H9 (cell line): Measurements from ENCODE around the gene TMEM176B. TPM values are rescaled to one million over a fixed set of nuclear protein-coding genes. Genes with fewer than 3 reads are reported as not detected.

Experiments used
- DNase-seq: peaks from one replicate; pipeline ENCODE4 v3.0.0-alpha.2; 2017
- H2AFZ ChIP-seq: one replicate; pipeline ENCODE4 v1.6.1; 2013; ENCODE audit warnings: mild to moderate bottlenecking, low read length, control low read depth, moderate library complexity
- H2AK5ac ChIP-seq: 2 replicates; pipeline ENCODE4 v1.6.1; 2013; ENCODE audit warnings: low read length, control low read depth, mixed read lengths; ENCODE audit not compliant: insufficient read length
- H2BK120ac ChIP-seq: one replicate; pipeline ENCODE4 v1.6.1; 2013; ENCODE audit warnings: low read depth, mild to moderate bottlenecking, low read length, control low read depth, inconsistent platforms; ENCODE audit not compliant: poor library complexity, severe bottlenecking
- H2BK12ac ChIP-seq: 2 replicates; pipeline ENCODE4 v1.6.1; 2013; ENCODE audit warnings: low read length, control low read depth, mixed read lengths, low read depth; ENCODE audit not compliant: insufficient read length
- H2BK15ac ChIP-seq: 2 replicates; pipeline ENCODE4 v1.6.1; 2013; ENCODE audit warnings: low read depth, low read length, control low read depth
- H2BK20ac ChIP-seq: one replicate; pipeline ENCODE4 v1.6.1; 2013; ENCODE audit warnings: low read depth, mild to moderate bottlenecking, low read length, control low read depth, inconsistent platforms; ENCODE audit not compliant: poor library complexity, severe bottlenecking
- H2BK5ac ChIP-seq: 2 replicates; pipeline ENCODE4 v1.6.1; 2013; ENCODE audit warnings: low read length, control low read depth, mixed read lengths; ENCODE audit not compliant: insufficient read length
- H3K14ac ChIP-seq: 2 replicates; pipeline ENCODE4 v1.6.1; 2013; ENCODE audit warnings: low read length, control low read depth; ENCODE audit not compliant: insufficient read depth
- H3K18ac ChIP-seq: 2 replicates; pipeline ENCODE4 v1.6.1; 2013; ENCODE audit warnings: low read depth, mild to moderate bottlenecking, mixed read lengths, low read length, control low read depth; ENCODE audit not compliant: insufficient read length
- H3K23ac ChIP-seq: 2 replicates; pipeline ENCODE4 v1.6.1; 2013; ENCODE audit warnings: low read length, control low read depth, mixed read lengths, low read depth; ENCODE audit not compliant: insufficient read length
- H3K23me2 ChIP-seq: 2 replicates; pipeline ENCODE4 v1.6.1; 2013; ENCODE audit warnings: low read depth, mild to moderate bottlenecking, mixed read lengths, low read length, control low read depth; ENCODE audit not compliant: insufficient read length, poor library complexity, severe bottlenecking
- H3K27ac ChIP-seq: 2 replicates; pipeline ENCODE4 v1.5.1; 2013; ENCODE audit warnings: low read length, control low read depth, mixed read lengths, low read depth; ENCODE audit not compliant: insufficient read length
- H3K27me3 ChIP-seq: 2 replicates; pipeline ENCODE4 v1.6.1; 2013; ENCODE audit warnings: low read length, control low read depth, inconsistent platforms; ENCODE audit not compliant: insufficient read depth
- H3K4ac ChIP-seq: 2 replicates; pipeline ENCODE4 v1.6.1; 2013; ENCODE audit warnings: low read depth, mild to moderate bottlenecking, control low read depth, inconsistent platforms, low read length, moderate library complexity
- H3K4me1 ChIP-seq: 2 replicates; pipeline ENCODE4 v1.6.1; 2013; ENCODE audit warnings: low read length, control low read depth, inconsistent platforms; ENCODE audit not compliant: insufficient read depth
- H3K4me2 ChIP-seq: 2 replicates; pipeline ENCODE4 v1.6.1; 2013; ENCODE audit warnings: low read length, control low read depth, mixed read lengths; ENCODE audit not compliant: insufficient read length, insufficient read depth
- H3K56ac ChIP-seq: 2 replicates; pipeline ENCODE4 v1.6.1; 2013; ENCODE audit warnings: low read depth, mild to moderate bottlenecking, mixed read lengths, low read length, control low read depth; ENCODE audit not compliant: insufficient read length
- H3K79me1 ChIP-seq: 2 replicates; pipeline ENCODE4 v1.6.1; 2013; ENCODE audit warnings: low read depth, mild to moderate bottlenecking, moderate library complexity, low read length, control low read depth, inconsistent platforms; ENCODE audit not compliant: insufficient read depth, poor library complexity, severe bottlenecking
- H3K79me2 ChIP-seq: 2 replicates; pipeline ENCODE4 v1.6.1; 2013; ENCODE audit warnings: low read length, control low read depth, inconsistent platforms; ENCODE audit not compliant: insufficient read depth
- H3K9ac ChIP-seq: 2 replicates; pipeline ENCODE4 v1.6.1; 2013; ENCODE audit warnings: low read length, control low read depth, mixed read lengths; ENCODE audit not compliant: insufficient read length; ENCODE audit errors: extremely low read depth
- H3K9me3 ChIP-seq: one replicate; pipeline ENCODE4 v1.6.1; 2013; ENCODE audit warnings: low read depth, low read length, inconsistent platforms; ENCODE audit not compliant: control insufficient read depth
- H3T11ph ChIP-seq: one replicate; pipeline ENCODE4 v1.6.1; 2013; ENCODE audit warnings: mild to moderate bottlenecking, low read length, control low read depth, inconsistent platforms
- H4K20me1 ChIP-seq: one replicate; pipeline ENCODE4 v1.6.1; 2013; ENCODE audit not compliant: control insufficient read depth, insufficient read length, insufficient read depth
- H4K5ac ChIP-seq: 2 replicates; pipeline ENCODE4 v1.6.1; 2013; ENCODE audit warnings: low read depth, mild to moderate bottlenecking, mixed read lengths, low read length, control low read depth; ENCODE audit not compliant: insufficient read length
- H4K8ac ChIP-seq: replicated peaks from 2 replicates; pipeline ENCODE4 v1.6.1; 2013; ENCODE audit warnings: low read length, control low read depth, mixed read lengths, low read depth; ENCODE audit not compliant: insufficient read length
- H4K91ac ChIP-seq: 2 replicates; pipeline ENCODE4 v1.6.1; 2013; ENCODE audit warnings: low read depth, mild to moderate bottlenecking, moderate library complexity, mixed read lengths, low read length, control low read depth; ENCODE audit not compliant: insufficient read length
- H3K27ac Mint-ChIP-seq, 3 experiments: 2 replicates in 2 of 3; 3 replicates in 1 of 3; pipeline ENCODE4 v1.8.0; 2020 to 2021; ENCODE audit warnings: mixed read lengths in 3 of 3, mild to moderate bottlenecking in 1 of 3, moderate library complexity in 1 of 3
- H3K27me3 Mint-ChIP-seq: 2 replicates; pipeline ENCODE4 v1.8.0; 2021; ENCODE audit warnings: low read depth, mild to moderate bottlenecking, moderate library complexity, mixed read lengths
- H3K36me3 Mint-ChIP-seq, 3 experiments: 2 replicates in 2 of 3; 3 replicates in 1 of 3; pipeline ENCODE4 v1.8.0; 2020 to 2021; ENCODE audit warnings: low read depth in 3 of 3, mixed read lengths in 3 of 3; ENCODE audit not compliant: insufficient read depth in 1 of 3
- H3K4me1 Mint-ChIP-seq, 2 experiments: 2 replicates each; pipeline ENCODE4 v1.8.0; 2020; ENCODE audit warnings: mixed read lengths in 2 of 2
- H3K4me3 Mint-ChIP-seq, 2 experiments: 2 replicates in 1 of 2; 3 replicates in 1 of 2; pipeline ENCODE4 v1.8.0; 2020 to 2021; ENCODE audit warnings: mild to moderate bottlenecking in 2 of 2, mixed read lengths in 2 of 2, moderate library complexity in 1 of 2
- H3K9me3 Mint-ChIP-seq, 2 experiments: 2 replicates in 1 of 2; 3 replicates in 1 of 2; pipeline ENCODE4 v1.8.0; 2020; ENCODE audit warnings: mild to moderate bottlenecking in 2 of 2, mixed read lengths in 2 of 2, moderate library complexity in 1 of 2
- WGBS: extraction: QIAGEN DNeasy Blood & Tissue Kit; methylation state at CpG from one replicate; pipeline ENCODE4 v1.1.7; 2013; ENCODE audit warnings: missing lambda C conversion rate, low lambda C conversion rate, mixed read lengths; ENCODE audit not compliant: insufficient read length; ENCODE audit errors: extremely low coverage; 5-methylcytosine and 5-hydroxymethylcytosine counted together
- total RNA-seq: library from RNA; stranded (reverse); gene quantifications from 2 replicates; pipeline ENCODE4 v1.2.1, GENCODE V29; 2021
- TF ChIP-seq, protein P1 (sequence below): fragments of 200-600 bp; sonication (generic); conservative IDR thresholded peaks from 3 replicates; pipeline ENCODE4 v1.8.0; 2021; ENCODE audit warnings: antibody characterized with exemption, mild to moderate bottlenecking

TMEM176B gene
- total RNA-seq, 1 experiment from 2014 or later = 0.85 TPM

- Histone ChIP-seq H3K27ac (no peak overlapping the region), H3K23ac (no peak overlapping the region), H2BK5ac (no peak overlapping the region), H3K27me3 (no peaks in the 10 kb centered on the region), H3K9ac (no peak overlapping the region), H3K9me3 (no peaks in the 10 kb centered on the region), H2AK5ac (no peak overlapping the region), H4K8ac (no peak overlapping the region), H2AFZ (no peak overlapping the region), H4K91ac (no peak overlapping the region), H3K18ac (no peak overlapping the region), H4K20me1 (no peaks in the 10 kb centered on the region), H2BK120ac (no peak overlapping the region), H3K14ac (no peak overlapping the region), H4K5ac (no peak overlapping the region), H3K23me2 (no peaks in the 10 kb centered on the region), H3K79me1 (no peaks in the 10 kb centered on the region), H2BK12ac (no peak overlapping the region), H3T11ph (no peak overlapping the region), H3K4ac (no peak overlapping the region), H3K79me2 (no peaks in the 10 kb centered on the region), H2BK15ac (no peak overlapping the region), H3K4me1 (no peaks in the 10 kb centered on the region), H2BK20ac (no peak overlapping the region), H3K56ac (no peak overlapping the region), H3K4me2 (no peak overlapping the region)
- Mint-ChIP-seq H3K36me3 (no peaks in the 10 kb centered on the region), H3K4me1 (peaks cover 6 to 20% of the 10 kb centered on the region in 2 experiments; a peak in 3 of 4 replicates), H3K27me3 (peaks cover 29% of the 10 kb centered on the region), H3K9me3 (no peaks in the 10 kb centered on the region), H3K4me3 (no peak overlapping the region), H3K27ac (no peak overlapping the region)
- DNase-seq = no peak
- TF ChIP-seq, protein P1, sequence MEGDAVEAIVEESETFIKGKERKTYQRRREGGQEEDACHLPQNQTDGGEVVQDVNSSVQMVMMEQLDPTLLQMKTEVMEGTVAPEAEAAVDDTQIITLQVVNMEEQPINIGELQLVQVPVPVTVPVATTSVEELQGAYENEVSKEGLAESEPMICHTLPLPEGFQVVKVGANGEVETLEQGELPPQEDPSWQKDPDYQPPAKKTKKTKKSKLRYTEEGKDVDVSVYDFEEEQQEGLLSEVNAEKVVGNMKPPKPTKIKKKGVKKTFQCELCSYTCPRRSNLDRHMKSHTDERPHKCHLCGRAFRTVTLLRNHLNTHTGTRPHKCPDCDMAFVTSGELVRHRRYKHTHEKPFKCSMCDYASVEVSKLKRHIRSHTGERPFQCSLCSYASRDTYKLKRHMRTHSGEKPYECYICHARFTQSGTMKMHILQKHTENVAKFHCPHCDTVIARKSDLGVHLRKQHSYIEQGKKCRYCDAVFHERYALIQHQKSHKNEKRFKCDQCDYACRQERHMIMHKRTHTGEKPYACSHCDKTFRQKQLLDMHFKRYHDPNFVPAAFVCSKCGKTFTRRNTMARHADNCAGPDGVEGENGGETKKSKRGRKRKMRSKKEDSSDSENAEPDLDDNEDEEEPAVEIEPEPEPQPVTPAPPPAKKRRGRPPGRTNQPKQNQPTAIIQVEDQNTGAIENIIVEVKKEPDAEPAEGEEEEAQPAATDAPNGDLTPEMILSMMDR = no peak
- WGBS = no CpG with 5 or more reads among the region's 8 CpGs
Observed at GRCh38 chr7:150823043-150823442, 22.9 kb upstream of the TMEM176B start.
